HG02870 (cell line): ENCODE results near the gene SESN1.

Source experiments
- ATAC-seq: cut with Tn5 transposase; IDR thresholded peaks from one replicate; pipeline ENCODE4 v1.9.1; 2021; ENCODE audit warnings: mild to moderate bottlenecking, moderate library complexity; ENCODE audit not compliant: unreplicated experiment

Gene SESN1

GRCh38 chr6:108942556-108943492, 151.8 kb downstream of the SESN1 start:
- no peak for ATAC-seq

- no peak for ATAC-seq
Observed at GRCh38 chr6:108941859-108942258, 152.8 kb downstream of the SESN1 start.

GRCh38 chr6:108941281-108941680, 153.4 kb downstream of the SESN1 start:
- ATAC-seq = no peak

GRCh38 chr6:108940741-108941140, 153.9 kb downstream of the SESN1 start:
- no peak for ATAC-seq

- ATAC-seq = no peak
Observed at GRCh38 chr6:108937170-108937569, 157.5 kb downstream of the SESN1 start.
